HEK293 (cell line): Measurements from ENCODE around the gene MLX.

Experiments
- CTCF ChIA-PET: fragments of 350-600 bp; formaldehyde crosslinking; extraction: SDS; loops from one replicate; lab custom pipeline; 2021; ENCODE audit warnings: antibody characterized with exemption; lab: Yijun Ruan, JAX
- POLR2A ChIA-PET: fragments of 300-600 bp; formaldehyde crosslinking; extraction: SDS; loops from one replicate; lab custom pipeline; 2020; ENCODE audit warnings: antibody characterized with exemption, inconsistent platforms; lab: Yijun Ruan, JAX
- H3K27ac ChIP-seq: fragments of 200-500 bp; sonication (Bioruptor generic); 2 replicates; pipeline ENCODE4 v1.5.1; 2014; ENCODE audit warnings: low read depth, low read length, control low read depth, inconsistent platforms; ENCODE audit errors: extremely low read depth
- H3K36me3 ChIP-seq, 2 experiments: fragments of 200-500 bp in 1 of 2; sonication (Bioruptor generic) in 1 of 2; 1 replicate in 1 of 2; 2 replicates in 1 of 2; pipeline ENCODE4 v1.5.1; 2014 to 2017; ENCODE audit warnings: inconsistent platforms in 2 of 2, low read length in 2 of 2; ENCODE audit not compliant: control insufficient read depth in 2 of 2, insufficient read depth in 1 of 2
- H3K4me1 ChIP-seq: fragments of 200-500 bp; sonication (Bioruptor generic); 2 replicates; pipeline ENCODE4 v1.5.1; 2014; ENCODE audit warnings: mild to moderate bottlenecking, low read length, inconsistent platforms; ENCODE audit not compliant: control insufficient read depth, insufficient read depth
- H3K4me3 ChIP-seq: 2 replicates; pipeline ENCODE4 v1.5.1; 2011; ENCODE audit warnings: low read depth, mild to moderate bottlenecking, control low read depth, low read length, moderate library complexity
- H3K9me3 ChIP-seq: fragments of 200-500 bp; sonication (Bioruptor generic); 2 replicates; pipeline ENCODE4 v1.5.1; 2014; ENCODE audit warnings: low read depth, low read length, inconsistent platforms; ENCODE audit not compliant: control insufficient read depth, insufficient read depth
- EGR2 ChIP-seq: fragments of 450-650 bp; formaldehyde crosslinking; IDR thresholded peaks from 2 replicates; pipeline ENCODE4 v1.5.1; 2016; ENCODE audit warnings: low read depth, missing biosample characterization, missing genetic modification characterization
- GLIS2 ChIP-seq: fragments of 450-650 bp; formaldehyde crosslinking; IDR thresholded peaks from 2 replicates; pipeline ENCODE4 v1.5.1; 2016; ENCODE audit warnings: missing biosample characterization, missing genetic modification characterization
- HOXC10 ChIP-seq: sonication (generic); formaldehyde crosslinking; IDR thresholded peaks from 2 replicates; pipeline ENCODE4 v1.8.1; 2023; ENCODE audit warnings: mild to moderate bottlenecking, missing genetic modification reagents
- OVOL3 ChIP-seq: fragments of 450-650 bp; formaldehyde crosslinking; IDR thresholded peaks from 2 replicates; pipeline ENCODE4 v1.5.1; 2016; ENCODE audit warnings: missing biosample characterization, missing genetic modification characterization
- PRDM1 ChIP-seq: fragments of 450-650 bp; formaldehyde crosslinking; IDR thresholded peaks from 2 replicates; pipeline ENCODE4; 2016; ENCODE audit warnings: missing biosample characterization, missing genetic modification characterization
- PRDM6 ChIP-seq: fragments of 450-650 bp; formaldehyde crosslinking; IDR thresholded peaks from 2 replicates; pipeline ENCODE4 v1.5.1; 2017; ENCODE audit warnings: missing biosample characterization, missing genetic modification characterization
- RBAK ChIP-seq: fragments of 450-650 bp; formaldehyde crosslinking; IDR thresholded peaks from 2 replicates; pipeline ENCODE4 v1.5.1; 2016; ENCODE audit warnings: missing biosample characterization, missing genetic modification characterization
- SP2 ChIP-seq: fragments of 450-650 bp; formaldehyde crosslinking; IDR thresholded peaks from 2 replicates; pipeline ENCODE4 v1.5.1; 2016; ENCODE audit warnings: missing biosample characterization, missing genetic modification characterization
- TRIM28 ChIP-seq: IDR thresholded peaks from 2 replicates; pipeline ENCODE4 v1.6.1; 2011; ENCODE audit warnings: low read length, control low read depth, borderline replicate concordance
- ZBTB21 ChIP-seq: fragments of 450-650 bp; formaldehyde crosslinking; IDR thresholded peaks from 2 replicates; pipeline ENCODE4 v1.5.1; 2017; ENCODE audit warnings: missing biosample characterization, missing genetic modification characterization
- ZBTB8A ChIP-seq: fragments of 450-650 bp; formaldehyde crosslinking; IDR thresholded peaks from 2 replicates; pipeline ENCODE4 v1.5.1; 2016; ENCODE audit warnings: missing biosample characterization, missing genetic modification characterization
- ZNF19 ChIP-seq: fragments of 450-650 bp; formaldehyde crosslinking; IDR thresholded peaks from 2 replicates; pipeline ENCODE4; 2016; ENCODE audit warnings: missing biosample characterization, missing genetic modification characterization, low read depth
- ZNF366 ChIP-seq: fragments of 450-650 bp; formaldehyde crosslinking; conservative IDR thresholded peaks from 2 replicates; pipeline ENCODE4 v1.5.1; 2016; ENCODE audit warnings: missing biosample characterization, missing genetic modification characterization
- ZNF426 ChIP-seq: fragments of 450-650 bp; formaldehyde crosslinking; IDR thresholded peaks from 2 replicates; pipeline ENCODE4 v1.5.1; 2017; ENCODE audit warnings: missing biosample characterization, missing genetic modification characterization, mild to moderate bottlenecking, inconsistent platforms, moderate library complexity
- ZNF558 ChIP-seq: fragments of 450-650 bp; formaldehyde crosslinking; IDR thresholded peaks from 2 replicates; pipeline ENCODE4 v1.5.1; 2016; ENCODE audit warnings: missing biosample characterization, missing genetic modification characterization
- ZNF561 ChIP-seq: fragments of 450-650 bp; IDR thresholded peaks from 2 replicates; pipeline ENCODE4 v1.5.1; 2018; ENCODE audit warnings: missing biosample characterization, missing genetic modification characterization, borderline replicate concordance
- ZNF600 ChIP-seq: fragments of 450-650 bp; formaldehyde crosslinking; IDR thresholded peaks from 2 replicates; pipeline ENCODE4 v1.5.1; 2016; ENCODE audit warnings: missing biosample characterization, missing genetic modification characterization
- ZNF623 ChIP-seq: fragments of 450-650 bp; formaldehyde crosslinking; IDR thresholded peaks from 2 replicates; pipeline ENCODE4 v1.5.1; 2016; ENCODE audit warnings: missing biosample characterization, missing genetic modification characterization
- ZNF670 ChIP-seq: fragments of 450-650 bp; formaldehyde crosslinking; IDR thresholded peaks from 2 replicates; pipeline ENCODE4 v1.5.1; 2016; ENCODE audit warnings: missing biosample characterization, missing genetic modification characterization, low read depth
- TF ChIP-seq, protein P1 (sequence below): fragments of 450-650 bp; formaldehyde crosslinking; IDR thresholded peaks from 2 replicates; pipeline ENCODE4 v1.5.1; 2016; ENCODE audit warnings: missing biosample characterization, missing genetic modification characterization

MLX gene

DNA sequence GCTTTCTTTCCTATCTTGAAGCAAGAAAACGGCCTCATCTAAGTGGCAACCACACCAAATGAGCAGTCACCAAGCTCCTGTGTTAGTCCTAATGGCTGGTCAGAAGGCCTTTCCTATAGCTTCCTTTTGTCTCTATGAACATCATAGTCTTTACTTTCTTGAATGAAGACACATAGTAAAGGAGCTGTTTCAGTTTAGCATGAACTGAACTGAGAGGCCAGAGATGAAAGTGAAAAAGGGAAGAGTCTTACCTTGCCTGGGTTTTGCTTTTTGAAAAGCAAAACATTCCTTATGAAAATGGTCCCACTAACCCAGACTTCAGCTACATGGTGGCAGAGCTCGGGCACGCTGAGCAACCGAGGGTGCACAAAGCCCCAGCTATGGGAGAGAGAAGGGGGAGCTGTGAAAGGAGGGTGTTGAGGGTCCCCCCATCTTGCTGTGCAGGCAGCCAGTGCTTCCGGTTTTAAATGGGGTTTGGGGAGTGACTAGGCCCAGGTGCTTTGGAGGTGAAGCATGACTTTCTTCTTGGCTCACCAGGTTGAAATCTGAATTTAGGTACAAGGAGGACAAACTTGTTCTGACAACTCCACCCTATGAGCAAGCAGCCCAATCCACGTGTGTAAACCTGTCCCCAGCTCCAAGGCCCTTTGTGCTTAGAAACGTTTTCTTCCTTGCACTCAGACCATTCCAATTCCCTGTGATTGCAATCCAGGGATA is 19.8 kb downstream of the MLX start:
- no peak overlapping the region for H3K4me3 ChIP-seq
- no peaks in the 10 kb centered on the region for H3K9me3 ChIP-seq
- no peak overlapping the region for H3K27ac ChIP-seq
- ChIA-PET POLR2A (interaction anchor here (0.9 to 1.8 kb wide), 2 partner anchors 8 to 23 kb away, joined by 4 to 5 read pairs; partner anchors contain the start of genes RETREG3 and TUBG1), CTCF (interaction anchor here (0.6 to 1.7 kb wide), 5 partner anchors 9 to 238 kb away, joined by 3 to 9 read pairs (median 3); partner anchors contain the start of gene PSMC3IP)
- peaks cover 52 to 100% of the 10 kb centered on the region in 2 experiments for H3K36me3 ChIP-seq
- no peaks in the 10 kb centered on the region for H3K4me1 ChIP-seq
- TF ChIP-seq PRDM1 (tag by site-specific recombination) (0 out of 2 replicates have a peak, but pooled peaks have one; percentile 17), PRDM6 (tag by site-specific recombination) (no peak), ZNF600 (tag by site-specific recombination) (no peak), ZNF623 (tag by site-specific recombination) (no peak)

DNA sequence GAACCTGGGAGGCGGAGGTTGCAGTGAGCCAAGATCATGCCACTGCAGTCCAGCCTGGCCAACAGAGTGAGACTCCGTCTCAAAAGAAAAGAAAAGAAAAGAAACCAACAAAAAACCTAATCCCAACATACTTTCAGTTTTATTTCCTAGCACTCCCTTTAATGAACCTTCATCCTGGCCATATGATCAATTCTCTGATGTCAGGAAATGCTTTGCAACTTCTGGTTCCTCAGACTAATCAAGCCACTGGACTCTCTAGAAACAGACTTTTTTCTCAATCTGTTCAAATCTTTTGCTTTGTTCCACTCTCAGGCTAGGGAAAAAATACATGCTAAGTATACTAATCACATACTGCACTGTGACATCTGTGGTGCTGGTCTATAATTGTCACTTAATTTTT is 24.0 kb downstream of the MLX start:
- Histone ChIP-seq H3K9me3 (no peaks in the 10 kb centered on the region), H3K4me1 (no peaks in the 10 kb centered on the region), H3K27ac (no peak overlapping the region), H3K4me3 (no peak overlapping the region), H3K36me3 (peaks cover 42 to 68% of the 10 kb centered on the region in 2 experiments)
- TF ChIP-seq GLIS2 (tag by site-specific recombination) (no peak), ZBTB21 (tag by site-specific recombination) (no peak), ZNF670 (tag by site-specific recombination) (no peak), ZNF558 (tag by site-specific recombination) (no peak), ZNF426 (tag by site-specific recombination) (no peak), RBAK (tag by site-specific recombination) (no peak), ZNF366 (tag by site-specific recombination) (no peak)
- TF ChIP-seq, protein P1, sequence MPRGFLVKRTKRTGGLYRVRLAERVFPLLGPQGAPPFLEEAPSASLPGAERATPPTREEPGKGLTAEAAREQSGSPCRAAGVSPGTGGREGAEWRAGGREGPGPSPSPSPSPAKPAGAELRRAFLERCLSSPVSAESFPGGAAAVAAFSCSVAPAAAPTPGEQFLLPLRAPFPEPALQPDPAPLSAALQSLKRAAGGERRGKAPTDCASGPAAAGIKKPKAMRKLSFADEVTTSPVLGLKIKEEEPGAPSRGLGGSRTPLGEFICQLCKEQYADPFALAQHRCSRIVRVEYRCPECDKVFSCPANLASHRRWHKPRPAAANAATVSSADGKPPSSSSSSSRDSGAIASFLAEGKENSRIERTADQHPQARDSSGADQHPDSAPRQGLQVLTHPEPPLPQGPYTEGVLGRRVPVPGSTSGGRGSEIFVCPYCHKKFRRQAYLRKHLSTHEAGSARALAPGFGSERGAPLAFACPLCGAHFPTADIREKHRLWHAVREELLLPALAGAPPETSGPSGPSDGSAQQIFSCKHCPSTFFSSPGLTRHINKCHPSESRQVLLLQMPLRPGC (tag by site-specific recombination) = no peak
- ChIA-PET POLR2A (no interaction called here), CTCF (interaction anchor here (0.6 to 2.7 kb wide), 3 partner anchors 12 to 289 kb away, joined by 3 to 20 read pairs (median 4); partner anchors contain the start of gene PSMC3IP)

DNA sequence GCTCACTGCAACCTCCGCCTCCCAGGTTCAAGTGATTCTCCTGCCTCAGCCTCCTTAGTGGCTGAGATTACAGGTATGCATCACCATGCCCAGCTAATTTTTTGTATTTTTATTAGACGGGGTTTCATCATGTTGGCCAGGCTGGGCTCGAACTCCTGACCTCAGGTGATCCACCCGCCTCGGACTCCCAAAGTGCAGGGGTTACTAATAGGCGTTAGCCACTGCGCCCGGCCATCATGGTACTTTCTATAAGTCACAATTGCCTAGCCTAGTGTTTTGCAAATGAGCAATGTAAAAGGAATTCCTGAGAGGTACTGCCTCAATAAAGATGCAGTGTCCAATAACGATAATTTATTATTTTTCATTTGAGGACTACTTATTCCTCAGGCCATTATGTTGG is 24.5 kb downstream of the MLX start:
- no peak overlapping the region for H3K27ac ChIP-seq
- H3K4me3 ChIP-seq = no peak overlapping the region
- ChIA-PET POLR2A (interaction anchor here (1.0 to 1.4 kb wide), 2 partner anchors 18 to 182 kb away, joined by 3 read pairs; partner anchors contain the start of genes RETREG3, TUBG1 and VPS25), CTCF (interaction anchor here (1.6 to 2.7 kb wide), 2 partner anchors 13 to 89 kb away, joined by 5 to 20 read pairs; partner anchors contain the start of gene PSMC3IP)
- no peaks in the 10 kb centered on the region for H3K9me3 ChIP-seq
- TF ChIP-seq TRIM28 (no peak), HOXC10 (no peak), ZNF561 (tag by site-specific recombination) (no peak), OVOL3 (tag by site-specific recombination) (no peak), PRDM1 (tag by site-specific recombination) (no peak), ZNF19 (tag by site-specific recombination) (no peak), ZBTB8A (tag by site-specific recombination) (no peak), SP2 (tag by site-specific recombination) (no peak), EGR2 (tag by site-specific recombination) (no peak)
- H3K4me1 ChIP-seq = no peaks in the 10 kb centered on the region
- peaks cover 40 to 66% of the 10 kb centered on the region in 2 experiments for H3K36me3 ChIP-seq
